ENCODE measurements around the gene ATXN1.

ATXN1 gene

GRCh38 chr6:16336911-16337294 lies 424.4 kb downstream of the ATXN1 start:
- no peak overlapping the region for H3K4me3 ChIP-seq (replicated peaks; ENCODE audit: low read depth, low read length)
- no peak for TF ChIP-seq CTCF (IDR thresholded peaks at IDR 0.05; ENCODE audit: low read depth, low read length, missing control alignments)
- DNase-seq (ENCODE audit: extremely low read depth, low read depth) = no peak

GRCh38 chr6:16336056-16336818 lies 425.0 kb downstream of the ATXN1 start:
- TF ChIP-seq CTCF (IDR thresholded peaks at IDR 0.05; ENCODE audit: low read depth, low read length, missing control alignments) = no peak
- H3K4me3 ChIP-seq (replicated peaks; ENCODE audit: low read depth, low read length) = no peak overlapping the region
- no peak for DNase-seq (ENCODE audit: extremely low read depth, low read depth)

- no peak for TF ChIP-seq CTCF (IDR thresholded peaks at IDR 0.05; ENCODE audit: low read depth, low read length, missing control alignments)
- DNase-seq (ENCODE audit: extremely low read depth, low read depth) = no peak
- H3K4me3 ChIP-seq (replicated peaks; ENCODE audit: low read depth, low read length) = no peak overlapping the region
These were observed 426.1 kb downstream of the ATXN1 start for GRCh38 chr6:16335176-16335575.

- TF ChIP-seq CTCF (IDR thresholded peaks at IDR 0.05; ENCODE audit: low read depth, low read length, missing control alignments) = no peak
- no peak for DNase-seq (ENCODE audit: extremely low read depth, low read depth)
- H3K4me3 ChIP-seq (replicated peaks; ENCODE audit: low read depth, low read length) = no peak overlapping the region
These were observed 426.6 kb downstream of the ATXN1 start for GRCh38 chr6:16334671-16335070.

GRCh38 chr6:16333580-16333979 lies 427.7 kb downstream of the ATXN1 start:
- DNase-seq (ENCODE audit: extremely low read depth, low read depth) = no peak
- no peak overlapping the region for H3K4me3 ChIP-seq (replicated peaks; ENCODE audit: low read depth, low read length)
- no peak for TF ChIP-seq CTCF (IDR thresholded peaks at IDR 0.05; ENCODE audit: low read depth, low read length, missing control alignments)

- no peak for DNase-seq (ENCODE audit: extremely low read depth, low read depth)
- H3K4me3 ChIP-seq (replicated peaks; ENCODE audit: low read depth, low read length) = no peak overlapping the region
- peak; percentile 89 for TF ChIP-seq CTCF (IDR thresholded peaks at IDR 0.05; ENCODE audit: low read depth, low read length, missing control alignments)
These were observed 429.1 kb downstream of the ATXN1 start for GRCh38 chr6:16332175-16332542.

Measured in HFF-Myc (cell line).